HPDE6-E6E7 (cell line): ENCODE data around the gene KIRREL3.

Experiments used
- DNase-seq: peaks from one replicate; pipeline ENCODE4 v3.0.0; 2011; ENCODE audit warnings: missing footprints; ENCODE audit errors: extremely low spot score

Gene KIRREL3

DNA sequence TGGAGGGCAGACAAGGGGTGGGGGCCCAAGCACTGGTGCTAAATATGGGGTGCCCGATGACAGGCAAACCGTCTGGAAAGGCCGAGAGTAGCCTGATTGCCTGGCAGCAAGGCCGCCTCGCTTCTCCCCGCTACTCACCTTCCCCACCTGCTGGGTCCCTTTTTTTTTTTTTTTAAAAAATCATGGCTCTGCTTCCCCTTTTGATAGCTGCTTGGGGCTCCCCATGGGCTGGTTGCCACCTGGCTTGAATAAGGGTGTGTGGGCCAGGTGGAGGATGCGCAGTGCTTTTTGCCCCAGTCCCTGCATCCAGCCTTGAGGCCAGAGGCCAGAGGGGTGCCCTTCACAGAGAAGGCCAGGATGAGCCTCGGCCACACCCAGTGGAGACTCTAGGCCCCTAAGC is 533.1 kb downstream of the KIRREL3 start:
- no peak for DNase-seq

- no peak for DNase-seq
Measured at GRCh38 chr11:126467046-126467370, 533.6 kb downstream of the KIRREL3 start.

GRCh38 chr11:126466236-126467045 is 534.1 kb downstream of the KIRREL3 start:
- no peak for DNase-seq

DNA sequence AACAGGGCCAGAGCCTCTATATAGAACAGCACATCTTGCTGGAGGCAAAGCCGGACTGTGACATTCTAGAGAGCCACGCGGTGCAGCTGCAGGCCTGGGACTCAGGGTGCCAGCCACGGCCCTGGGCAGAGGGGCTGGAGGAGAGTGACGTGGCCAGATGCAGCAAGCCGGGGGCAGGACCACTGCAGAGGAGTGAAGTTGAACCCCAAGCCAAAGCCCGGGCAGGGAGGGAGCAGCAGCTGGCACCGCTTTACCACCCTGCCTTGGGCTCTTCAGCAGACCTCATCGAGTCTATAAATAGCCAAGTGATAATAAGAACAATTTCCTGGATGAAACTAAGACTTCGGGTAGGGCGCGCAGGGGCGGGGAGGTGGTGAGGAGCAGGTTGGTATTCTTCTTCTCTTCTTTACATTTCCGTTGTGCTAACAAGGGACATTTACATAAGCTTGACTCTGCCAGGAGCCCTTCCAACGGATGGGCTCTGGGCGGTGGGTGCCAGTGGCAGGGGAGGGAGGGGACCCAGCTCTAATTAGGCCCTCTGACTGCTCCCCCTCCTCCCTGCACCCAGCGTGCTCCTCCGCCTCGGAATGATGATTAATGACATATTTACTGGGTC is 534.9 kb downstream of the KIRREL3 start:
- peak; percentile 17 for DNase-seq

DNA sequence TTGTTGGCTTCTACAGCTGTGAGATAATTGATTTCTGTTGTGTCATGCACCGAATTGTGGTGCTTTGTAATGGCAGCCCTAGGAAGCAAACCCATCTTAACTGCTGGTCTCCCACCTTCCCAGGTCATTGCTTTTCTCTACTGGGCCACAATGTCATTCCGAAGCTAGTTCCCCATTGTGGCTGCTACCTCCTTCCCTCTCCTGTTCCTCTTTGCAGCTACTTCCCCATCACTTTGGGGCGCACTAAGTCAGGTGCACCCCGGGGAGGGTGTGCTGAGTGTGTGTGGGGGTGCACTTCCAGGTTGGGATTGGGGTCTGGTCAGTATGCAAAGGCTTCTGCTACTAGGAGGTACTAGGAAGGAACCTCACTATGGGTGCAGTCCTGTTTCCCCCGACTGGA is 535.8 kb downstream of the KIRREL3 start:
- no peak for DNase-seq

- no peak for DNase-seq
Measured at GRCh38 chr11:126462422-126462821, 538.1 kb downstream of the KIRREL3 start.

DNA sequence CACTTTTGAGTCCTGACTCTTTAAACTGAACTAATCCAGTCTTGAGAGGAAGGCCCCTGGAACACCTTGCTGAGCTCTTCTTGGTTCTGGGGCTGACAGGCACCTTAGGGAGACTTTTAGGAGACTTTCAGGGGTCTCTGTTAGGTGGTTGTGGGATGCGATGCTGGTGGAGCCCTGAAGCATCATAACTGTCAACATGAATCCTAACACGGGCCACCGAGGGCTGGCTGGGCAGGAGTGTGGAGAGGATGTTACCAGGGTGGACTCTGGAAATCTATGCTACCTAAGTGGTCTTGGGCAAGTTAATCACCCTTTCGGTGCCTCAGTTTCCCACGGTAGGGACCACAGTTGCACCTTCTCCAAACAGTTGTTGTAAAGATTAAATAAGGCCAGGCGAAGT is 538.6 kb downstream of the KIRREL3 start:
- DNase-seq, result no peak

DNA sequence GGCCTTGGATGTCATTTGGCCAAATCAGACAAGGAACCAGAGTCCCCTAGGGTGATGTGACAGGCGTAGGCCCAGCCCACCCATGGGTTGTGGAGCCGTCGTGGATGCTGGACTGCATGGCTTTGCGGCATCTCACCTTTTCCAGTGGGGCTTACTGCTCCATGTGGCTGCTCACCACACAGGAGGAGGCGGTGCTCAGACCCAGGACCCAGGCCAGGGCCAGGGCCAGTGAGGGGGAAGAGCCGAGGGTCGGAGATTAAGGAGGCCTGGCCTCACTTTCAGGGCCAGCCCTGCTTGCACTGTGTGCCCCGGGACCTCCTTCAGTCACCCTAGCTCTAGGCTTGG is 539.5 kb downstream of the KIRREL3 start:
- no peak for DNase-seq

DNA sequence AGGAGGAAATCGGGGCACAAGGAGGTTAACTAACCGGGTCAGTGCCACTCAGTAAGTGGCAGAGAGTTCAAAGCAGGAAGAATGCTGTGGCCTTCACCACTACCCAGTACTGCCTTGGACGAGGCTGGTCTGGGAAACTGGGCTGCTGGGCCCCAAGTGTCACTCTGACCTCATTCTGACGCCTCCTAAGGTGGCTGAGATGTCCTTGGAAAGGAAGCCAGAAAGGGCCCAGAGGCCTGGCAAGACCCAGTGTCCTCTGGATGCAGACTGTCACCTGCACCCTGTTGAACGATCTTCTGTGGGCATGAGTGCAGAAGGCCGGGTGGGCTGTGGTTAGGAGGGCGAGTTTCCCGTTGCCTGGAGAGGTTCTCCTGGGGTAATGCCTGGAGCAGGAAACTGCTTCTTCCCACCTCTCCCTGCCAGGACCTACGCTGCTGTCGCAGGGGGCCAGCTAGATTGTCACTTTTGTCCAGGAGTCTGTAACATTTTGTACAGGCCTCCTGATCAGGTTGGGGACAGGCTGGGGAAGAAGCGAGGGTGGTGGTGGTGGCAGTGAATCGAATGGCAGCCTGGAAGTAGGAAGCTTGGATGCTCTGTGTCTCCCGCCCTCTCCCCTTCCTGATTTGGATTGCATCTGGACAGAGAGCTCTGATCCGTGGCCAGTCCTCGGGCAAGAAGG is 540.0 kb downstream of the KIRREL3 start:
- no peak for DNase-seq

GRCh38 chr11:126459691-126460281 is 540.8 kb downstream of the KIRREL3 start:
- DNase-seq, result no peak

- no peak for DNase-seq
Measured at GRCh38 chr11:126457817-126458216, 542.8 kb downstream of the KIRREL3 start.

DNA sequence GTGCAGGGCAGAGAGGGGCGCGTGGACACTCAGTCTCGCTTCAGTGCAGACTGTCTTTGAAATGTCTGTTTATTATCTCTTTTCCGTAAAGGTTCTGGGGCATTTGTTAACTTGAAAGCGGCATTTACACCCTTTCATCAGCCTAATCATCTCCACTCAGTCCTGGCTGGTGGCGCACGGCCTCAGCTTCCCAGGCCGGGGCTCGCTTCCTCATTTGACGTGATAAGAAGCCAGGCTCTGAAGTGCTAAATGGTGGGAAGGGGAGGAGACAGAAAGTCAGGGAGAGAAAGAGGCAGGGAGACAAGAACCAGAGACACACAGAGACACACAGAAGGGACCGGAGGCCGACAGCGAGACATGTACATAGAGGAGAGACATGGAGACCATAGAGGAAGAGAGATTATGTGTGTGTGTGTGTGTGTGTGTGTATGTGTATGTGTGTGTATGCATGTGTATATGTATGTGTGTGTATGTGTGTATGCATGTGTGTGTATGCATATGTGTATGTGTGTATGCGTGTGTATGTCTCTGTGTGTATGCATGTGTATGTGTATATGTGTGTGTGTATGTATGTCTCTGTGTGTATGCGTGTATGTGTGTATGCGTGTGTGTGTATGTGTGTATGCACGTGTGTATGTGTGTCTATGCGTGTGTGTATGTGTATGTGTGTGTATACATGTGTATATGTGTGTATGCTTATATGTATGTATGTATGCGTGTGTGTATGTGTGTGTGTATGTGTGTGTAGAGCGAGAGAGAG is 543.6 kb downstream of the KIRREL3 start:
- no peak for DNase-seq

GRCh38 chr11:126456089-126456488 is 544.5 kb downstream of the KIRREL3 start:
- no peak for DNase-seq

GRCh38 chr11:126452241-126453101 is 548.1 kb downstream of the KIRREL3 start:
- DNase-seq, result no peak

- no peak for DNase-seq
Measured at GRCh38 chr11:126451211-126451802, 549.3 kb downstream of the KIRREL3 start.

DNA sequence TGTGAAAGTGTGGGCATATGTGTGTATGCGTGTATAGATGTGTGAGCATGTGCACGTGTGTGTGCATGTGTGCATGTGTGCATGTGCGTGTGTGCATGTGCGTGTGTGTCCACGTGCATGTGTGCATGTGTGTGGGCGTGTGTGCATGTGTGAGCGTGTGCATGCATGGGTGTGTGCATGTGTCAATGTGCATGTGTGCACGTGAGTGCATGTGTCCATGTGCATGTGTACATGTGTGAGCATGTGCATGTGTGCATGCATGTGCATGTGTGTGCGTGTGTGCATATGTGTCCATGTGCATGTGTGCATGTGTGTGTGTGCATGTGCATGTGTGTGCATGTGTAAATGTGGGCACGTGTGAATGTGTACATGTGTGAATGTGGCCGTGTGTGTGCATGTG is 549.8 kb downstream of the KIRREL3 start:
- DNase-seq, result no peak

DNA sequence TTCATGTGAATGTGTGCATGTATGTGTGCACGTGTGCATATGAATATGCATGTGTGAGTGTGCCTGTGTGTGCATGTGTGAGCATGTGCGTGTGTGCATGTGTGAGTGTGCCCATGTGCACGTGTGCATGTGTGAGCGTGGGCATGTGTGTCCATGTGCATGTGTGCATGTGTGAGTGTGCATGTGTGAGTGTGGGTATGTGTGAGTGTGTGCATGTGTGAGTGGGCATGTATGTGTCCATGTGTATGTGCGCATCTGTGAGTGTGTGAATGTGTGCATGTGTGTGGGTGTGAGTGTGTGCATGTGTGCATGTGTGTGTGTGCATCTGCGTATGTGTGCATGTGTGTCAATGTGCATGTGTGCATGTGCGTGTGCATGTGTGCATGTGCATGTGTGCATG is 550.4 kb downstream of the KIRREL3 start:
- DNase-seq, result no peak

GRCh38 chr11:126446581-126446980 is 554.0 kb downstream of the KIRREL3 start:
- DNase-seq, result no peak

DNA sequence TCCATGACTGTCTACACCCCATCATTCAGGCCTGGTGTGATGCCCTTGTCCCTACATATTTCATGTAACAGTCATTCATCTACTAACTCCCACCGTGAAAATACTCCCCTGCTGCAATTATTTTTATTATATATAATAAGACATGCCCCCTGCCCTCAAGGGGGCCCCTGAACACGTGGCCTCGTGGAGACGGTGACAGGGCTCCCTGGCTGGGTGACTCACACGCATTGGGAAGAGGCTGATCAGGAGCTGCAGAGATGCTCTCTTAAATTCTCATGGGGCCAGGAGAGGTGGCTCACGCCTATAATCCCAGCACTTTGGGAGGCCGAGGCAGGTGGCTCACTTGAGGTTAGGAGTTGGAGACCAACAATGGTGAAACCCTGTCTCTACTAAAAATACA is 556.5 kb downstream of the KIRREL3 start:
- no peak for DNase-seq

- DNase-seq, result no peak
Measured at GRCh38 chr11:126443120-126443519, 557.5 kb downstream of the KIRREL3 start.
